Activated gamma-delta T cell treated with anti-CD3 and anti-CD28 coated beads, Interleukin-2, amount 50 U/mL, for 16 hours (primary cell): Measurements from ENCODE around the gene TUFT1.
"Not testable (repeated sequence)": the region's sequence is repeated elsewhere in the genome, so short reads cannot be mapped to it uniquely, and the experiment has no call there.

Source experiments
- DNase-seq: peaks from one replicate; pipeline ENCODE4 v3.0.0-alpha.2; 2020; ENCODE audit warnings: low read depth

TUFT1 gene

GRCh38 chr1:151618470-151618869 lies 78.4 kb downstream of the TUFT1 start:
- DNase-seq, result no peak

GRCh38 chr1:151618996-151619395 lies 78.9 kb downstream of the TUFT1 start:
- not testable (repeated sequence) for DNase-seq

GRCh38 chr1:151619489-151620093 lies 79.5 kb downstream of the TUFT1 start:
- no peak for DNase-seq

- DNase-seq, result no peak
Observed at GRCh38 chr1:151620286-151620685, 80.2 kb downstream of the TUFT1 start.

- DNase-seq, result no peak
Observed at GRCh38 chr1:151621351-151621750, 81.2 kb downstream of the TUFT1 start.

GRCh38 chr1:151624783-151625182 lies 84.7 kb downstream of the TUFT1 start:
- no peak for DNase-seq

GRCh38 chr1:151626740-151627334 lies 86.7 kb downstream of the TUFT1 start:
- DNase-seq, result no peak

- DNase-seq, result no peak
Observed at GRCh38 chr1:151629278-151629677, 89.2 kb downstream of the TUFT1 start.
